A673 (cell line): ENCODE results near the gene CTNNA1. TPM values are rescaled to one million over a fixed set of nuclear protein-coding genes. Genes with fewer than 3 reads are reported as not detected.
A peak's percentile ranks its signal among the peaks of the same experiment; 100 is the strongest.

ENCODE experiments used
- BruUV-seq: library from RNA; stranded (reverse); fragments of 400-500 nt; replicated peaks from 2 replicates; lab custom pipeline; 2021; lab: Mats Ljungman, UMichigan
- CTCF ChIA-PET: fragments of 300-600 bp; sonication (Branson Sonifier 250); formaldehyde crosslinking; loops from one replicate; lab custom pipeline; 2022; ENCODE audit warnings: antibody characterized with exemption; lab: Charles Lee
- POLR2A ChIA-PET: fragments of 300-600 bp; sonication (Branson Sonifier 250); formaldehyde crosslinking; loops from one replicate; lab custom pipeline; 2022; ENCODE audit warnings: antibody characterized with exemption; ENCODE audit not compliant: low non-redundant PET; lab: Charles Lee
- DNase-seq: peaks from one replicate; pipeline ENCODE4 v3.0.0-alpha.2; 2015; ENCODE audit warnings: low spot score
- H3K27ac ChIP-seq: fragments of 200-600 bp; sonication (generic); 2 replicates; pipeline ENCODE4 v1.5.1; 2016; ENCODE audit warnings: mixed run types, low read depth, mild to moderate bottlenecking, mixed read lengths, antibody characterized with exemption, low read length; ENCODE audit not compliant: poor library complexity, severe bottlenecking
- H3K27me3 ChIP-seq: fragments of 200-600 bp; sonication (generic); replicated peaks from 2 replicates; pipeline ENCODE4 v1.6.1; 2017; ENCODE audit warnings: mixed run types, low read depth, mild to moderate bottlenecking, mixed read lengths, antibody characterized with exemption, low read length; ENCODE audit not compliant: insufficient read depth, poor library complexity
- H3K36me3 ChIP-seq: fragments of 200-600 bp; sonication (generic); 2 replicates; pipeline ENCODE4 v1.6.1; 2016; ENCODE audit warnings: mixed run types, mild to moderate bottlenecking, mixed read lengths, antibody characterized with exemption, low read length; ENCODE audit not compliant: insufficient read depth, poor library complexity, severe bottlenecking
- H3K4me1 ChIP-seq: fragments of 200-600 bp; sonication (generic); 2 replicates; pipeline ENCODE4 v1.6.1; 2017; ENCODE audit warnings: mixed run types, mild to moderate bottlenecking, mixed read lengths, antibody characterized with exemption, low read length; ENCODE audit not compliant: insufficient read depth, poor library complexity, severe bottlenecking
- H3K4me3 ChIP-seq: fragments of 200-600 bp; sonication (generic); 2 replicates; pipeline ENCODE4 v1.5.1; 2016; ENCODE audit warnings: low read depth, mixed run types, mild to moderate bottlenecking, mixed read lengths, low read length; ENCODE audit not compliant: poor library complexity, severe bottlenecking
- H3K9me3 ChIP-seq: fragments of 200-600 bp; sonication (generic); 2 replicates; pipeline ENCODE4 v1.6.1; 2016; ENCODE audit warnings: mixed run types, low read depth, mild to moderate bottlenecking, mixed read lengths, antibody characterized with exemption, low read length; ENCODE audit not compliant: poor library complexity, severe bottlenecking
- CTCF ChIP-seq: fragments of 300-800, 200-600 bp; sonication (generic); conservative IDR thresholded peaks from 2 replicates; pipeline ENCODE4 v1.5.1; 2017; ENCODE audit warnings: low read depth, mild to moderate bottlenecking, antibody characterized with exemption, low read length, moderate library complexity, mixed read lengths
- EZH2 ChIP-seq: fragments of 200-600 bp; sonication (generic); IDR thresholded peaks from 2 replicates; pipeline ENCODE4 v1.6.1; 2017; ENCODE audit warnings: borderline replicate concordance, low read depth, mild to moderate bottlenecking, mixed read lengths, antibody characterized with exemption, low read length; ENCODE audit not compliant: poor library complexity, severe bottlenecking
- intact Hi-C: fragments of 100-400 bp; cut with micrococcal nuclease; formaldehyde crosslinking; loops from one replicate; pipeline ENCODE4 v1.10.0; 2022; ENCODE audit not compliant: unreplicated experiment
- total RNA-seq: library from RNA; stranded (reverse); gene quantifications from 2 replicates; pipeline ENCODE4 v1.2.3, GENCODE V29; 2021

Gene CTNNA1
- total RNA-seq, 1 experiment from 2014 or later = 249 TPM

DNA sequence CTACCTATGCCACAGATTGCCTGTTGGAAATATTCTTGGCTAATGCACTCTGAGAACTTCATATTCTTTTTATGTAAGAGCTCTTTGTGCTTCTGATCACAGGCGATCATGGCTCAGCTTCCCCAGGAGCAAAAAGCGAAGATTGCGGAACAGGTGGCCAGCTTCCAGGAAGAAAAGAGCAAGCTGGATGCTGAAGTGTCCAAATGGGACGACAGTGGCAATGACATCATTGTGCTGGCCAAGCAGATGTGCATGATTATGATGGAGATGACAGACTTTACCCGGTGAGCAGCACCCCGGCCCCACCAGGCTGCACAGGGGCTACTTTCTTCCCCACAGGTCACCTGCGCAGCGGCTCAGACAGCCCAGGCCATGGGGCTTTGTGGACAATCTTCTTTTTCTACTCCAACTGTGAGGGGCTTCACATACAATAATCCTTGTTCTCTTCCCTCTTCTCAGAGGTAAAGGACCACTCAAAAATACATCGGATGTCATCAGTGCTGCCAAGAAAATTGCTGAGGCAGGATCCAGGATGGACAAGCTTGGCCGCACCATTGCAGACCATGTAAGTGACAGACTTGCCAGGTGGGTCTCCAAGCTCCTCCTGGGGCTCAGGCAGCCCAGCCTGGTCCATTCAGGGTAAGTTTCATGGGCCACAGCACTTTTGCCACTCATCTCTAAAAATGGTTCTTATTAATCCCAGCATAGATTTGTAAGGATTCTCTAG is 177.3 kb downstream of the CTNNA1 start:
- no peaks in the 10 kb centered on the region for H3K9me3 ChIP-seq
- BruUV-seq = no TSS peak
- DNase-seq = no peak
- H3K27me3 ChIP-seq = no peaks in the 10 kb centered on the region
- ChIA-PET CTCF (no interaction called here), POLR2A (no interaction called here)
- no peak for TF ChIP-seq CTCF
- TF ChIP-seq EZH2 = no peak
- H3K27ac ChIP-seq = no peak overlapping the region
- intact Hi-C loops = loop anchor here (10.0 kb wide), 1 partner anchor 286 kb away; no protein-coding TSS in a partner anchor
- peaks cover 51% of the 10 kb centered on the region for H3K36me3 ChIP-seq
- H3K4me1 ChIP-seq = no peaks in the 10 kb centered on the region
- H3K4me3 ChIP-seq = no peak overlapping the region

- TF ChIP-seq EZH2 = no peak
- peak; percentile 28; the same call in 1 of the 2 replicates for TF ChIP-seq CTCF
- DNase-seq = no peak
- H3K27me3 ChIP-seq = no peaks in the 10 kb centered on the region
- no peaks in the 10 kb centered on the region for H3K9me3 ChIP-seq
- no peak overlapping the region for H3K4me3 ChIP-seq
- intact Hi-C loops = loop anchor here (10.0 kb wide), 1 partner anchor 287 kb away; no protein-coding TSS in a partner anchor
- no peak overlapping the region for H3K27ac ChIP-seq
- BruUV-seq = no TSS peak
- H3K36me3 ChIP-seq = peaks cover 41% of the 10 kb centered on the region
- ChIA-PET CTCF (no interaction called here), POLR2A (no interaction called here)
- no peaks in the 10 kb centered on the region for H3K4me1 ChIP-seq
Measured at GRCh38 chr5:138932171-138932810, 179.1 kb downstream of the CTNNA1 start.

DNA sequence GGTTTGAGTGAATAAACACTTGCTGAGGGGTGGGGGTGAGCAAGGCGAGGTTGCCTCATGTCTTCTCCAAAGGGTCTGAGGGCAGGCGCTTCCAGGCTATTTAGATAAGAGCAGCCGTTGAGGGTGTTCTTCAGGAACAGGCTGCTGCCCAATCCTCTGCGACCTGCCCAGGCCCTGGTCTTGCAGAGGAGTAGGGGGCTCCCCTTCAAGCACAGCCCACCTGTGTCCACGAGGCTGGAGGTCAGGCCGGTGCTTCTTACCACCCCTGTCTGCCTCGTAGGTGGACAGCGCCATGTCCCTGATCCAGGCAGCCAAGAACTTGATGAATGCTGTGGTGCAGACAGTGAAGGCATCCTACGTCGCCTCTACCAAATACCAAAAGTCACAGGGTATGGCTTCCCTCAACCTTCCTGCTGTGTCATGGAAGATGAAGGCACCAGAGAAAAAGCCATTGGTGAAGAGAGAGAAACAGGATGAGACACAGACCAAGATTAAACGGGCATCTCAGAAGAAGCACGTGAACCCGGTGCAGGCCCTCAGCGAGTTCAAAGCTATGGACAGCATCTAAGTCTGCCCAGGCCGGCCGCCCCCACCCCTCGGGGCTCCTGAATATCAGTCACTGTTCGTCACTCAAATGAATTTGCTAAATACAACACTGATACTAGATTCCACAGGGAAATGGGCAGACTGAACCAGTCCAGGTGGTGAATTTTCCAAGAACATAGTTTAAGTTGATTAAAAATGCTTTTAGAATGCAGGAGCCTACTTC is 180.5 kb downstream of the CTNNA1 start:
- ChIA-PET POLR2A (no interaction called here), CTCF (no interaction called here)
- H3K4me3 ChIP-seq = no peak overlapping the region
- H3K36me3 ChIP-seq = peaks cover 41% of the 10 kb centered on the region
- no peaks in the 10 kb centered on the region for H3K9me3 ChIP-seq
- no peaks in the 10 kb centered on the region for H3K4me1 ChIP-seq
- intact Hi-C loops = loop anchor here (10.0 kb wide), 1 partner anchor 289 kb away; no protein-coding TSS in a partner anchor
- TSS peak; percentile 90 for BruUV-seq
- TF ChIP-seq CTCF = no peak
- DNase-seq = no peak
- no peaks in the 10 kb centered on the region for H3K27me3 ChIP-seq
- H3K27ac ChIP-seq = no peak overlapping the region
